ENCODE data around the gene RAG1.

The RAG1 gene

GRCh38 chr11:36577859-36578258 lies 10.1 kb downstream of the RAG1 start:
- peaks cover 19 to 40% (median 28%) of the 10 kb centered on the region in 11 experiments for H3K9me3 ChIP-seq (replicated peaks in 1 of 11)
- peaks cover 0 to 53% (median 0%) of the 10 kb centered on the region in 11 experiments; a peak in 4 of 22 replicates for H4K20me1 ChIP-seq
- peak overlapping the region in 7 of 10 experiments; percentile 52 to 74 (median 66); a peak in 14 of 20 replicates for H3K4me3 ChIP-seq
- H3K27ac ChIP-seq, result peak overlapping the region in 8 of 11 experiments; percentile 14 to 85 (median 70); a peak in 12 of 22 replicates
- no peaks in the 10 kb centered on the region for H3K27me3 ChIP-seq
- peak overlapping the region in 10 of 11 experiments; percentile 48 to 98 (median 94); a peak in 21 of 22 replicates for H3K4me2 ChIP-seq
- TF ChIP-seq Cebpa-rat (IDR thresholded peaks at IDR 0.05), result no peak
- peaks cover 18 to 64% (median 56%) of the 10 kb centered on the region in 10 experiments; a peak in 19 of 20 replicates for H3K4me1 ChIP-seq
- H3K9ac ChIP-seq, result peak overlapping the region in 8 of 11 experiments; percentile 31 to 83 (median 76); a peak in 16 of 22 replicates
- peaks cover 0 to 98% (median 34%) of the 10 kb centered on the region in 11 experiments; a peak in 16 of 22 replicates for H3K36me3 ChIP-seq

GRCh38 chr11:36578458-36578857 lies 10.7 kb downstream of the RAG1 start:
- no peak for TF ChIP-seq Cebpa-rat (IDR thresholded peaks at IDR 0.05)
- Histone ChIP-seq H3K9ac (peak overlapping the region in 8 of 11 experiments; percentile 31 to 83 (median 76); a peak in 13 of 22 replicates), H3K9me3 (replicated peaks in 1 of 11) (peaks cover 19 to 42% (median 28%) of the 10 kb centered on the region in 11 experiments), H4K20me1 (peaks cover 0 to 53% (median 0%) of the 10 kb centered on the region in 11 experiments; a peak in 4 of 22 replicates), H3K27me3 (no peaks in the 10 kb centered on the region), H3K27ac (peak overlapping the region in 5 of 11 experiments; percentile 23 to 82 (median 59); a peak in 6 of 22 replicates), H3K36me3 (peaks cover 0 to 94% (median 34%) of the 10 kb centered on the region in 11 experiments; a peak in 16 of 22 replicates), H3K4me2 (peak overlapping the region; percentile 36 to 98 (median 93); a peak in 21 of 22 replicates), H3K4me3 (peak overlapping the region in 7 of 10 experiments; percentile 52 to 74 (median 66); a peak in 15 of 20 replicates), H3K4me1 (peaks cover 18 to 58% (median 51%) of the 10 kb centered on the region in 10 experiments; a peak in 19 of 20 replicates)

GRCh38 chr11:36581536-36581935 lies 13.7 kb downstream of the RAG1 start:
- H3K4me2 ChIP-seq, result no peak overlapping the region
- TF ChIP-seq Cebpa-rat (IDR thresholded peaks at IDR 0.05), result no peak
- no peak overlapping the region for H3K27ac ChIP-seq
- H3K9ac ChIP-seq, result no peak overlapping the region
- H3K36me3 ChIP-seq, result peaks cover 0 to 64% (median 34%) of the 10 kb centered on the region in 11 experiments; a peak in 16 of 22 replicates
- peaks cover 0 to 35% (median 0%) of the 10 kb centered on the region in 11 experiments; a peak in 4 of 22 replicates for H4K20me1 ChIP-seq
- no peaks in the 10 kb centered on the region for H3K27me3 ChIP-seq
- H3K9me3 ChIP-seq (replicated peaks in 1 of 11), result peaks cover 19 to 42% (median 28%) of the 10 kb centered on the region in 11 experiments
- peaks cover 11 to 35% (median 25%) of the 10 kb centered on the region in 10 experiments; a peak in 19 of 20 replicates for H3K4me1 ChIP-seq
- peak overlapping the region in 4 of 10 experiments; percentile 2 to 66 (median 42); a peak in 4 of 20 replicates for H3K4me3 ChIP-seq

- Histone ChIP-seq H3K27me3 (no peaks in the 10 kb centered on the region), H3K4me2 (no peak overlapping the region), H3K9ac (no peak overlapping the region), H4K20me1 (peaks cover 0 to 22% (median 0%) of the 10 kb centered on the region in 11 experiments; a peak in 2 of 22 replicates), H3K36me3 (peaks cover 0 to 42% (median 26%) of the 10 kb centered on the region in 11 experiments; a peak in 16 of 22 replicates), H3K4me3 (no peak overlapping the region), H3K27ac (no peak overlapping the region), H3K9me3 (replicated peaks in 1 of 11) (peaks cover 19 to 38% (median 28%) of the 10 kb centered on the region in 11 experiments), H3K4me1 (peaks cover 4 to 42% (median 19%) of the 10 kb centered on the region in 10 experiments; a peak in 18 of 20 replicates)
- TF ChIP-seq Cebpa-rat (IDR thresholded peaks at IDR 0.05), result no peak
Measured at GRCh38 chr11:36583667-36584066, 15.9 kb downstream of the RAG1 start.

GRCh38 chr11:36586543-36586942 lies 18.7 kb downstream of the RAG1 start:
- Histone ChIP-seq H3K4me2 (peak overlapping the region in 5 of 11 experiments; percentile 9 to 45 (median 24); a peak in 8 of 22 replicates), H3K9ac (no peak overlapping the region), H4K20me1 (peaks cover 0 to 18% (median 0%) of the 10 kb centered on the region in 11 experiments; a peak in 1 of 22 replicates), H3K27me3 (no peaks in the 10 kb centered on the region), H3K9me3 (replicated peaks in 1 of 11) (peaks cover 6 to 21% (median 12%) of the 10 kb centered on the region in 11 experiments), H3K4me1 (peaks cover 0 to 59% (median 25%) of the 10 kb centered on the region in 10 experiments; a peak in 13 of 20 replicates), H3K27ac (no peak overlapping the region), H3K36me3 (peaks cover 0 to 38% (median 7%) of the 10 kb centered on the region in 11 experiments; a peak in 16 of 22 replicates), H3K4me3 (no peak overlapping the region)
- no peak for TF ChIP-seq Cebpa-rat (IDR thresholded peaks at IDR 0.05)

- H4K20me1 ChIP-seq, result peaks cover 0 to 18% (median 0%) of the 10 kb centered on the region in 11 experiments; a peak in 1 of 22 replicates
- H3K4me2 ChIP-seq, result peak overlapping the region in 5 of 11 experiments; percentile 9 to 45 (median 43); a peak in 9 of 22 replicates
- H3K36me3 ChIP-seq, result peaks cover 0 to 38% (median under 1%) of the 10 kb centered on the region in 11 experiments; a peak in 10 of 22 replicates
- no peak overlapping the region; a peak in 1 of 22 replicates for H3K27ac ChIP-seq
- TF ChIP-seq Cebpa-rat (IDR thresholded peaks at IDR 0.05), result no peak
- no peak overlapping the region for H3K4me3 ChIP-seq
- H3K4me1 ChIP-seq, result peaks cover 0 to 72% (median 31%) of the 10 kb centered on the region in 10 experiments; a peak in 14 of 20 replicates
- H3K9me3 ChIP-seq (replicated peaks in 1 of 11), result peaks cover 0 to 21% (median 0%) of the 10 kb centered on the region in 11 experiments; a peak in 8 of 22 replicates
- H3K9ac ChIP-seq, result no peak overlapping the region
- no peaks in the 10 kb centered on the region for H3K27me3 ChIP-seq
Measured at GRCh38 chr11:36588099-36588498, 20.3 kb downstream of the RAG1 start.

- H3K27me3 ChIP-seq, result no peaks in the 10 kb centered on the region
- no peak overlapping the region for H3K9ac ChIP-seq
- H3K36me3 ChIP-seq, result peaks cover 0 to 62% (median 12%) of the 10 kb centered on the region in 11 experiments; a peak in 10 of 22 replicates
- peaks cover 0 to 46% (median 0%) of the 10 kb centered on the region in 11 experiments; a peak in 9 of 22 replicates for H3K9me3 ChIP-seq (replicated peaks in 1 of 11)
- H4K20me1 ChIP-seq, result peaks cover 0 to 11% (median 0%) of the 10 kb centered on the region in 11 experiments; a peak in 1 of 22 replicates
- H3K27ac ChIP-seq, result no peak overlapping the region
- H3K4me2 ChIP-seq, result peak overlapping the region in 5 of 11 experiments; percentile 25 to 51 (median 34); a peak in 7 of 22 replicates
- peaks cover 5 to 88% (median 48%) of the 10 kb centered on the region in 10 experiments for H3K4me1 ChIP-seq
- TF ChIP-seq Cebpa-rat (IDR thresholded peaks at IDR 0.05), result no peak
- H3K4me3 ChIP-seq, result peak overlapping the region in 1 of 10 experiments; percentile 10; a peak in 1 of 20 replicates
Measured at GRCh38 chr11:36590513-36590912, 22.7 kb downstream of the RAG1 start.

GRCh38 chr11:36591433-36591832 lies 23.6 kb downstream of the RAG1 start:
- Histone ChIP-seq H3K4me2 (peak overlapping the region in 4 of 11 experiments; percentile 11 to 51 (median 43); a peak in 7 of 22 replicates), H3K27me3 (no peaks in the 10 kb centered on the region), H3K9me3 (replicated peaks in 1 of 11) (peaks cover 0 to 46% (median 0%) of the 10 kb centered on the region in 11 experiments; a peak in 9 of 22 replicates), H3K9ac (no peak overlapping the region; a peak in 1 of 22 replicates), H3K36me3 (peaks cover 0 to 71% (median 12%) of the 10 kb centered on the region in 11 experiments; a peak in 10 of 22 replicates), H4K20me1 (peaks cover 0 to 8% (median 0%) of the 10 kb centered on the region in 11 experiments; a peak in 1 of 22 replicates), H3K4me3 (peak overlapping the region in 1 of 10 experiments; percentile 92; a peak in 1 of 20 replicates), H3K27ac (no peak overlapping the region), H3K4me1 (peaks cover 14 to 80% (median 52%) of the 10 kb centered on the region in 10 experiments)
- no peak for TF ChIP-seq Cebpa-rat (IDR thresholded peaks at IDR 0.05)

Data from BLaER1 treated with 17β-estradiol and CSF1 and Interleukin-3, amounts not matched to agents 10 nM and 100 nM (cell line).